Measurements from ENCODE around the gene DENND5B.
"Not testable (repeated sequence)": the region's sequence is repeated elsewhere in the genome, so short reads cannot be mapped to it uniquely, and the experiment has no call there.

Gene DENND5B

GRCh38 chr12:31387466-31387865, 203.5 kb downstream of the DENND5B start:
- TF ChIP-seq, protein P1, sequence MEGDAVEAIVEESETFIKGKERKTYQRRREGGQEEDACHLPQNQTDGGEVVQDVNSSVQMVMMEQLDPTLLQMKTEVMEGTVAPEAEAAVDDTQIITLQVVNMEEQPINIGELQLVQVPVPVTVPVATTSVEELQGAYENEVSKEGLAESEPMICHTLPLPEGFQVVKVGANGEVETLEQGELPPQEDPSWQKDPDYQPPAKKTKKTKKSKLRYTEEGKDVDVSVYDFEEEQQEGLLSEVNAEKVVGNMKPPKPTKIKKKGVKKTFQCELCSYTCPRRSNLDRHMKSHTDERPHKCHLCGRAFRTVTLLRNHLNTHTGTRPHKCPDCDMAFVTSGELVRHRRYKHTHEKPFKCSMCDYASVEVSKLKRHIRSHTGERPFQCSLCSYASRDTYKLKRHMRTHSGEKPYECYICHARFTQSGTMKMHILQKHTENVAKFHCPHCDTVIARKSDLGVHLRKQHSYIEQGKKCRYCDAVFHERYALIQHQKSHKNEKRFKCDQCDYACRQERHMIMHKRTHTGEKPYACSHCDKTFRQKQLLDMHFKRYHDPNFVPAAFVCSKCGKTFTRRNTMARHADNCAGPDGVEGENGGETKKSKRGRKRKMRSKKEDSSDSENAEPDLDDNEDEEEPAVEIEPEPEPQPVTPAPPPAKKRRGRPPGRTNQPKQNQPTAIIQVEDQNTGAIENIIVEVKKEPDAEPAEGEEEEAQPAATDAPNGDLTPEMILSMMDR (IDR thresholded peaks at IDR 0.05; ENCODE audit: control extremely low read depth, extremely low read depth, low read depth, missing control alignments) = no peak
- POLR2A ChIA-PET = no interaction called here

DNA sequence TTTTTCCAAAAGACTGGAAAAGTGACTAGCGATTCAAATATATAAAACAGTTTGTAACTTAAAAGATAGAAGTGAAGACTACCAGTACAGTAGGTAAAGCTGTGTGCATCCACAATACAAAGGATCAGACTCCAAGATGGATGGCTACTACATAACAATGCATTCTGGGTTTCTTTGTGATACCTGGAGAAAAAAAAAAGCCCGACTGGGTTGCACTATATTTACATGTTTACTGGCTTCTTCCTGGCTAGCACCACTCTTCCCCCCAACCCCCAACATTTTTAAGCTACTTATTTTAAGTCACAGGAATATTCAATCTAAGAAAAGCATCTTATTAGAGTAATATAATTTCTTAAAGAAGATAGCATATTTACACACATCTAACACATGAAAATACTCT, 203.9 kb downstream of the DENND5B start:
- DNase-seq (ENCODE audit: extremely low spot score) = no peak
- TF ChIP-seq, protein P1 (IDR thresholded peaks at IDR 0.05; ENCODE audit: control extremely low read depth, extremely low read depth, low read depth, missing control alignments) = no peak
- POLR2A ChIA-PET = no interaction called here
- CTCF ChIA-PET = interaction anchor here (1.0 to 3.6 kb wide), 2 partner anchors 16 to 115 kb away, joined by 4 to 14 read pairs; no protein-coding TSS in a partner anchor

More at GRCh38 chr12:31387466-31387865, 203.5 kb downstream of the DENND5B start:
- CTCF ChIA-PET = interaction anchor here (1.0 to 3.6 kb wide), 2 partner anchors 15 to 116 kb away, joined by 4 to 14 read pairs; no protein-coding TSS in a partner anchor
- no peak for DNase-seq (ENCODE audit: extremely low spot score)

DNA sequence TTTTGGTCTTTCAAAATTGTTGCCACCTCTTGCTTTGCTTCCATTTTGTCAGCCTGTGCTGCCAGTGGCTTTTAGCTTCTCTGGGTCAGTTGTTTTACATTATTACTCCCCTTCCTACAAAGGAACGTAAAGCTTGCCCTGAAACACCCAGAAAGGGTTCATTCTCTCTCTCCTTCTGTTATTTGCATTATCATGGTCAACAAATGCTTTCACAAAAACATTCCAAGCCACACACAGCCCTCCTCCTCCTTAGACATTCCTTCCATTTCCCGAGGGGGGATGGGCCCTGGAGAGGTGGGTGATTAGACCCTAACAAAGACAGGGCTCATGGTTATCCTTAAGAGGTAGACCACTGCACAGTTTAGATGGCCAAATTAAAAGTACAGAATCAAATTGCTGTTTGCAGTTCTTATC, 204.6 kb downstream of the DENND5B start:
- ChIA-PET POLR2A (no interaction called here), CTCF (interaction anchor here (3.6 kb wide), 1 partner anchor 16 kb away, joined by 14 read pairs; no protein-coding TSS in a partner anchor)
- TF ChIP-seq, protein P1 (IDR thresholded peaks at IDR 0.05; ENCODE audit: control extremely low read depth, extremely low read depth, low read depth, missing control alignments) = no peak
- no peak for DNase-seq (ENCODE audit: extremely low spot score)

DNA sequence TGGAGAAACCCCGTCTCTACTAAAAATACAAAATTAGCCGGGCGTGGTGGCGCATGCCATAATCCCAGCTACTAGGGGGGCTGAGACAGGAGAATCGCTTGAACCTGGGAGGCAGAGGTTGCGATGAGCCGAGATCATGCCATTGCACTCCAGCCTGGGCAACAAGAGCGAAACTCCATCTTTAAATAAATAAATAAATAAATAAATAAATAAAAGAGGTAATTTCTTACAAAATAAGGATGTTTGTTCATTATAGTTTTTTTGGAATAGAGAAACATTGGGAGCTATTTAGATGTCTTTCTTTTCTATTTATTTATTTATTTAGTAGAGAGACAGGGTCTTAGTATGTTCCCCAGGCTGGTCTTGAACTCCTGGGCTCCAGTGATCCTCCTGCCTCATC, 213.7 kb downstream of the DENND5B start:
- DNase-seq (ENCODE audit: extremely low spot score); POLR2A ChIA-PET: not testable (repeated sequence)
- CTCF ChIA-PET = interaction anchor here (0.7 kb wide), 1 partner anchor 13 kb away, joined by 3 read pairs; no protein-coding TSS in a partner anchor

DNA sequence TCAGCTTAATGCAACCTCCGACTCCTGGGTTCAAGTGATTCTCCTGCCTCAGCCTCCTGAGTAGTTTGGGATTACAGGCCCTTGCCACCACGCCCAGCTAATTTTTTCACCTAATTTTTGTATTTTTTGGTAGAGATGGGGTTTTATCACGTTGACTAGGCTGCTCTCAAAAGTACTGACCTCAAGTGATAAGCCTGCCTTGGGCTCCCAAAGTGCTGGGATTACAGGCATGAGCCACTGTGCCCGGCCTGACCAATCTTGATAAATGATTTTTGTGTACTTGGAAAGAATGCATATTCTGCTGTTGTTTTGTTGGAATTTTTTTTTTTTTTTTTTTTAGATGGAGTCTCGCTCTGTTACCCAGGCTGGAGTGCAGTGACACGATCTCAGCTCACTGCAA, 215.5 kb downstream of the DENND5B start:
- CTCF ChIA-PET = interaction anchor here (1.2 kb wide), 1 partner anchor 138 kb away, joined by 3 read pairs; no protein-coding TSS in a partner anchor
- POLR2A ChIA-PET = not testable (repeated sequence)

DNA sequence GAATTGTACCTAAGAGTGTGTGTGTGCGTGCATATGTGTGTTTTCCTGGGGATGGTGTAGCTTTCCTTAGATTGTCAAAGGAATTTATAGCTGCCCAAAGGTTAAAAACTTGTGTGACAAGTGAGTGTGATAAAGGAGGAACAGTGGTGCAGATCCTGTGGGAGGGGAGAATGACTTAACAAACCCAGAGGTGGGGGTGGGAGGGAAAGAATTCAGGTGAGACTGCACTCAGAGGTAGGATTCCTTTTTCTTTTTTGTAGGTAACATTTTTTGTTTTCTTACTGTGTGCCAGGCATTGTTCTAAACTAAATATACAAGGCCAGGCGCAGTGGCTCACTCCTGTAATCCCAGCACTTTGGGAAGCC, 219.7 kb downstream of the DENND5B start:
- CTCF ChIA-PET = interaction anchor here (0.9 to 3.7 kb wide), 2 partner anchors 8 to 32 kb away, joined by 3 to 12 read pairs; no protein-coding TSS in a partner anchor
- POLR2A ChIA-PET = no interaction called here
- no peak for DNase-seq (ENCODE audit: extremely low spot score)
- TF ChIP-seq, protein P1 (IDR thresholded peaks at IDR 0.05; ENCODE audit: control extremely low read depth, extremely low read depth, low read depth, missing control alignments) = no peak

More for the DNA sequence above, 215.5 kb downstream of the DENND5B start:
- not testable (repeated sequence) for DNase-seq (ENCODE audit: extremely low spot score)

DNA sequence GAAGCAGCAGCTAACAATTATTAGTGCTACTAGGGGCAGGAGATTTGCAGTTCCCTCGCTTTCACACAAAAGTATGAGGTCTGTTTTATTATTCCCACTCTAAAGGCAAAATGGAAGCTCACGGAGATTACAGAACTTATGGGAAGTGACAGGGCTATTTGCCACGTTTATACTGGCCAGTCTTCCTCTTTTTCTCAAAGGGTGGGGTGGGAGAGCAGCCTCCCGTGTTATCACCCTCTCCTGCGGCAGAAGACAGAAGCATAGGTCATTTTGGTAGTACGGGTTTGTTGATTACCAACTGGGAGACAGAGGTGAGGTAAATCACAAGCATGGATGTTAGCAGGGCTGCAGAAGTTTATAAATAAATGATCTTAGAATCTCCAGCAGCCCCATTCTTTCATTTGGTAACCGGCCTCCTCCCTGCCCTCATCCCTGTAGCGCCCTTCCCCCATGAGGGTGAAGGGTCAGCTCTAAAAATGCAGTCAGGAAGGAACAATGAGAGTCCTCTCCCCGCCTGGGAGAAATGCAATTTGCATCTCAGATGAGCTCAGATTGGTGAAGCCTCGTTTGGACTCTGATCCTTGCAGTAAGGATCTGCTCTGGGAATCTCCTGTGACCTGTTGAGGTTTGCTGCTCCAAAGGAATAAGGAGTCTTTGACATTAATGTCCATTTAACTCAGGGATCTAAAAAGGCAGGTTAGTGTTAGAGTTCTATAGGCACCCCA, 220.2 kb downstream of the DENND5B start:
- no peak for DNase-seq (ENCODE audit: extremely low spot score)
- TF ChIP-seq, protein P1 (IDR thresholded peaks at IDR 0.05; ENCODE audit: control extremely low read depth, extremely low read depth, low read depth, missing control alignments) = no peak
- POLR2A ChIA-PET = no interaction called here
- CTCF ChIA-PET = interaction anchor here (0.9 to 3.7 kb wide), 2 partner anchors 8 to 32 kb away, joined by 3 to 12 read pairs; no protein-coding TSS in a partner anchor

Data from GM10248 (cell line).